ENCODE data around the gene CSTPP1.
"Not testable (repeated sequence)": the region's sequence is repeated elsewhere in the genome, so short reads cannot be mapped to it uniquely, and the experiment has no call there.

The CSTPP1 gene

DNA sequence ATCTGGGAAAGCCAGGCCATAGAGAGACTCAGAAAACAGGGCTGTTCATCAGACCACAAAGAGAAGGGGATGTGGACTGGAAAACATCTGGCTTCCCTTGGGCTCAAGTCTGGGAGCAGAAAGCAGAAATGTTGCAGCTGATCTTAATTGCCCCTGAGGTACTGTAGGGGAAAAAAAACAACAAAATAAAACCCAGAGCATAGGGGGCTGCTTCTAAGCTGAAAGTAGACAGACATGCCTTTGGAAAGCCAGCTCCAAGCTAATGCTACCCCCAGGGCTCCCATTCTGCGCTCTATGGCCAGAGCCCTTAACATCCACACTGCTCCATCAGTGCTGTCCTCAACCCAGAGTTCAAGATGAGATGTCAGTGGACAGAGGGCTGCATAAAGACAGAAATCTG lies 251.7 kb downstream of the CSTPP1 start:
- TF ChIP-seq, protein P1, sequence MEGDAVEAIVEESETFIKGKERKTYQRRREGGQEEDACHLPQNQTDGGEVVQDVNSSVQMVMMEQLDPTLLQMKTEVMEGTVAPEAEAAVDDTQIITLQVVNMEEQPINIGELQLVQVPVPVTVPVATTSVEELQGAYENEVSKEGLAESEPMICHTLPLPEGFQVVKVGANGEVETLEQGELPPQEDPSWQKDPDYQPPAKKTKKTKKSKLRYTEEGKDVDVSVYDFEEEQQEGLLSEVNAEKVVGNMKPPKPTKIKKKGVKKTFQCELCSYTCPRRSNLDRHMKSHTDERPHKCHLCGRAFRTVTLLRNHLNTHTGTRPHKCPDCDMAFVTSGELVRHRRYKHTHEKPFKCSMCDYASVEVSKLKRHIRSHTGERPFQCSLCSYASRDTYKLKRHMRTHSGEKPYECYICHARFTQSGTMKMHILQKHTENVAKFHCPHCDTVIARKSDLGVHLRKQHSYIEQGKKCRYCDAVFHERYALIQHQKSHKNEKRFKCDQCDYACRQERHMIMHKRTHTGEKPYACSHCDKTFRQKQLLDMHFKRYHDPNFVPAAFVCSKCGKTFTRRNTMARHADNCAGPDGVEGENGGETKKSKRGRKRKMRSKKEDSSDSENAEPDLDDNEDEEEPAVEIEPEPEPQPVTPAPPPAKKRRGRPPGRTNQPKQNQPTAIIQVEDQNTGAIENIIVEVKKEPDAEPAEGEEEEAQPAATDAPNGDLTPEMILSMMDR (IDR thresholded peaks at IDR 0.05; ENCODE audit: insufficient read depth, low read depth, low read length, missing control alignments) = no peak
- H3K4me3 ChIP-seq (ENCODE audit: low read length) = no peak overlapping the region
- no peak for DNase-seq (ENCODE audit: low read depth)

DNA sequence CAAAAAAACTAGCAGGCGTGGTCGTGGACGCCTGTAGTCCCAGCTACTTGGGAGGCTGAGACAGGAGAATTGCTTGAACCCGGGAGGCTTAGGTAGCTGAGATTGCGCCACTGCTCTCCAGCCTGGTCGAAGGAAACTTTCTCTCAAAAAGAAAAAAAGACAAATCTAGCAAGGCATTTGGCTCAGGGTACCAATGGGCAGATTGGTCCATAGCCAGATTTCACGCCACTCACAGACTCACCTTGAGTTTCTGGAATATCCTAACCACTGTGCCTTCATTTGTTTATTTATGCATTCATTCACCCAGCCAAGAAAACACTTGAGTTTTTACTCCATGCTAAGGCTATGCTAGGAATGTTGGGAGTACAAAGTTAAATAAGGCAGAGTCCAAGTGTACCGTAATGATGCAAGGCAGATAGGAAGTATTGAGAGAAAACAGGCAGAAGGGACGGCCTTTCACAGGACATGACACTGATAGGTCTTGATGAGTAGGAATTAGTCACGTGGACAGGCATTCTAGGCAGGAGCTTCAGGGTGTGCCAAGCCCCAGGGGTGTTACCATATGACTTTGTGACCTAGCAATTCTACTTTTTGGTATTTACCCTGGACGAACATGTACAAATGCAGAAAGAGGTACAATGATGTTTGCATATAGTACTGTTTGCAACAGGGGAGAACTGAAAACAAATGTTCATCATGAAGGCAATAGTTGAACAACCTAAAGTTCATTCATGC lies 252.7 kb downstream of the CSTPP1 start:
- no peak overlapping the region for H3K4me3 ChIP-seq (ENCODE audit: low read length)
- DNase-seq (ENCODE audit: low read depth) = peak; percentile 93
- TF ChIP-seq, protein P1 (IDR thresholded peaks at IDR 0.05; ENCODE audit: insufficient read depth, low read depth, low read length, missing control alignments) = no peak

DNA sequence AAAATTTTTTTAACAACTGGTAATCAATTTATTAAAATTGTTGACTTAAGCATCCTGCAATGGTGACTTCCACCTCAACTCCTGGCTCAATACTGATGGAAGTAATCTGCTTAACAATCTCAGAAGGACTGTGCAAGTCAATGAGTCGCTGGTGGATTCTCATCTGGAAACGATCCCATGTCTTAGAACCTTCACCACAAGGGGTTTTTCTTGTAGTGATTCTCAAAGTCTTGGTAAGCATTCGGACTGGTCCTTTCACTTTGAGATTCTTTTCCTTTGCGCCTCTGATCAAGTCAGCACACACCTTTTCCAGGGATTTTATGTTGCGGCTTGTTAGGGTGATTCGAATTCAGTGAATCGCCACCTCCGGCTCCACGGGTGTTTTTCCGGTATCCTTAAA lies 254.6 kb downstream of the CSTPP1 start:
- not testable (repeated sequence) for H3K4me3 ChIP-seq (ENCODE audit: low read length); DNase-seq (ENCODE audit: low read depth)

DNA sequence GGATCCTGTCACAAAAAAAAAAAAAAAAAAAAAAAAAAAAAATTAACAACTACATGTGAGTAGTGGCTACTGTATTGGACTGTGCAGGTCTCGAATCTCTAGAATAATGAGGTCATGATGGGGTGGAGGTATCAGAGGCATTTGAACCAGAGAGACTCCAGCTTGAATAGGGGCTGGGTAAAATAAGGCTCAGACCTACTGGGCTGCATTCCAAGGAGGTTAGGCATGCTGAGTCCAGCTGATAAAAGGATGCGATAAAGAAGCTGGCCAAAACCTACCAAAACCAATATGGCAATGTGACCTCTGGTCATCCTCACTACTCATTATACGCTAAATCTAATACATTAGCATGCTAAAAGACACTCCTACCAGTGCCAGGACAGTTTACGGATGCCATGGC lies 255.6 kb downstream of the CSTPP1 start:
- peak; percentile 24 for DNase-seq (ENCODE audit: low read depth)

DNA sequence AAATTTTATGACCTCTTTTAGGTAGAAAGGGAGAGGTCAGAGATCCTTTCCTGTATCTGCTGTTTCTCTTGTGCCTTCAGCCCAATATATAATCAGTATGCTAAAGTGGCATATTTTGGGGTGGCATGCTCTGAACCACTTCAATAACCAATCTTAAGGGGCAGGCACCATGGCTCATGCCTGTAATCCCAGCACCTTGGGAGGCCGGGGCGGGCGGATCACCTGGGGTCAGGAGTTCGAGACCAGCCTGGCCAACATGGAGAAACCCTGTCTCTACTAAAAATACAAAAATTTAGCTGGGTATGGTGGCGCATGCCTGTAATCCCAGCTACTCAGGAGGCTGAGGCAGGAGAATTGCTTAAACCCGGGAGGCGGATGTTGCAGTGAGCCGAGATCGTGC lies 261.6 kb downstream of the CSTPP1 start:
- not testable (repeated sequence) for DNase-seq (ENCODE audit: low read depth); H3K4me3 ChIP-seq (ENCODE audit: low read length)

More for the DNA sequence above, 255.6 kb downstream of the CSTPP1 start:
- TF ChIP-seq, protein P1 (IDR thresholded peaks at IDR 0.05; ENCODE audit: insufficient read depth, low read depth, low read length, missing control alignments) = no peak
- no peak overlapping the region for H3K4me3 ChIP-seq (ENCODE audit: low read length)

DNA sequence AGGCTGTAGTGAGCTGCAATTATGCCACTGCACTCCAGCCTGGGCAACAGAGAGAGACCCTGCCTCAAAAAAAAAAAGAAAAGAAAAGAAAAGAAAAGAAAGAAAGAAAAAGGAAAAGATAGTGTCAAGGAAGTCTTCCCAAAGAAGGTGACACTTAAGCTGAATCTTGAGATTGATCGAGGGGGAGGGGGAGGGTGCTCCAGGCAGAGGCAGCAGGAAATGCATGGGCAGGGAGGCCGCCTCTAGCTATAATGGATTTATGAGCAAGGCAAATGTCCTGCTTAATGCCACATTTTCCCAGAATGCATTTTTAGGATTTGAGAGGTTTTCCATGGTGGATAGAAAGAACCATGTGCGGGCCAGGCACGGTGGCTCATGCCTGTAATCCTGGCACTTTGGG lies 264.5 kb downstream of the CSTPP1 start:
- H3K4me3 ChIP-seq (ENCODE audit: low read length) = no peak overlapping the region
- TF ChIP-seq, protein P1 (IDR thresholded peaks at IDR 0.05; ENCODE audit: insufficient read depth, low read depth, low read length, missing control alignments) = no peak
- DNase-seq (ENCODE audit: low read depth) = no peak

DNA sequence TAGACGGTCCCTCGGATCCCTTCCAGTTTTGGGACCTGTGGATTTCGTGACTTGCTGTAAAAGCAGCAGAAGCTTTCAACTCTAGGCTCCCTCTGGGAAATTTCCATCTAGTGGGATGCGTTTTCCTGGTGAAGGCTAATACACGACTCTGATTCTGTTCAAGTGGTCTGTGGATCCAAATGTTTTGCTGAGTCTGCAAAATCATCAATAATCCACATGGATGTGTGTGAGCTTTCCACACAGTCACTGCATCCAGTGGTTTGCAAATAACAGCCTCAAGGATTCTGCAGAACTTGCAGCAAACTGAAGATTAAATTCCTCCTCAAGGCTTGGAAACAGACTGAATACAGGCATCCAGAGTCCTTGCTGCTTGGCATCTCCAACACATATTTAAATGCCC lies 266.0 kb downstream of the CSTPP1 start:
- no peak overlapping the region for H3K4me3 ChIP-seq (ENCODE audit: low read length)
- TF ChIP-seq, protein P1 (IDR thresholded peaks at IDR 0.05; ENCODE audit: insufficient read depth, low read depth, low read length, missing control alignments) = no peak
- DNase-seq (ENCODE audit: low read depth) = no peak

DNA sequence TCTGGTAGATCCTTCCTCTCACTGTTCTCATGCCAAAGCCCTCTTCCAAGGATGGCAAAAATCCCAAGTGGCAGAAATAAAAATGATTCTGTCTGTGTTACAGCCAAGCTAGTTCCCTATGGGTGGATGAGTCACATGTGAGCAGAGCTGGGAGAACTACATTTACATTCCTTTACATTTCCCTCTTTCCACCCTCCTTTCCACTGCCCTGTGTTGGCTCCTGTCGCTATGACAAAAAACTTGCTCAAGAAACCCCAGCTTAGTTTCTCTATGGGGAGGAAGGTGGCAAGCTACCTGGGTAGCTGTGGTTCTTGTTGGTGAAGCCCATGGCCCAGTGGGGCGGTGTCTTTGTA lies 268.1 kb downstream of the CSTPP1 start:
- H3K4me3 ChIP-seq (ENCODE audit: low read length) = no peak overlapping the region
- peak; percentile 87 for DNase-seq (ENCODE audit: low read depth)
- TF ChIP-seq, protein P1 (IDR thresholded peaks at IDR 0.05; ENCODE audit: insufficient read depth, low read depth, low read length, missing control alignments) = no peak

DNA sequence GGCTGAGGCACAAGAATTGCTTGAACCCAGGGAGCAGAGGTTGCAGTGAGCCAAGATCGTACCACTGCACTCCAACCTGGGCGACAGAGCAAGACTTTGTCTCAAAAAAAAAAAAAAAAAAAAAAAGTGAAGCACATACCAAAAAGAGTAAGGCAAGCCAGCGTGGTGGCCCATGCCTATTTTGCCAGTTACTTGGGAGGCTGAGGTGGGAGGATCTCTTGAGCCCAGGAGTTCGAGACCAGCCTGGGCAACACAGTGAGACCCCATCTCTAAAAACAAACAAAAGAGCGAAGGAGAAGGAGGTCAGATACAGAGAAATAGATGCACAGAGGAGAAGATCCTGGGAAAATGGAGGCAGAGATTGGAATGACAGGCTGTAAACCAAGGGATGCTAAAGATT lies 270.0 kb downstream of the CSTPP1 start:
- not testable (repeated sequence) for H3K4me3 ChIP-seq (ENCODE audit: low read length); DNase-seq (ENCODE audit: low read depth)

All from epithelial cell of esophagus (primary cell).